Upper lobe of right lung (tissue), 1 donor: ENCODE measurements around the gene DENND6B. TPM values are rescaled to one million over a fixed set of nuclear protein-coding genes. Genes with fewer than 3 reads are reported as not detected.
"Not testable (repeated sequence)": the region's sequence is repeated elsewhere in the genome, so short reads cannot be mapped to it uniquely, and the experiment has no call there.

ENCODE experiments used
- ATAC-seq: fragments of 200-7000 bp; cut with Tn5 transposase; one replicate; pipeline ENCODE4 v1.9.1; 2020; ENCODE audit warnings: mild to moderate bottlenecking, moderate library complexity
- DNase-seq: peaks from one replicate; pipeline ENCODE4 v3.0.0-alpha.2; 2020
- H3K27ac ChIP-seq: fragments of 200-600 bp; one replicate; pipeline ENCODE4 v1.8.0; 2022
- H3K27me3 ChIP-seq: fragments of 200-600 bp; one replicate; pipeline ENCODE4 v1.8.0; 2022; ENCODE audit warnings: mild to moderate bottlenecking
- H3K36me3 ChIP-seq: fragments of 200-600 bp; one replicate; pipeline ENCODE4 v1.8.0; 2022
- H3K4me1 ChIP-seq: fragments of 200-600 bp; one replicate; pipeline ENCODE4 v1.8.0; 2022
- H3K4me3 ChIP-seq: fragments of 200-600 bp; one replicate; pipeline ENCODE4 v1.8.0; 2022; ENCODE audit warnings: mild to moderate bottlenecking
- H3K9me3 ChIP-seq: fragments of 200-600 bp; one replicate; pipeline ENCODE4 v1.8.0; 2022
- CTCF ChIP-seq: fragments of 200-600 bp; IDR thresholded peaks from one replicate; pipeline ENCODE4 v1.8.0; 2022; ENCODE audit warnings: antibody characterized with exemption
- intact Hi-C: fragments of 100-400 bp; cut with DNase I; formaldehyde crosslinking; loops from one replicate; pipeline ENCODE4 v1.11.0; 2022
- long read RNA-seq: library from polyadenylated mRNA; unstranded; transcript quantifications from one replicate; pipeline ENCODE4 v2.0.0, GENCODE V29; 2021
- total RNA-seq: library from RNA; stranded (reverse); fragmentation: NEBNext Ultra II Directional; extraction: Animal tissue kit (Norgen Biotek cat#: 25700); gene quantifications from one replicate; pipeline ENCODE4 v1.2.1, GENCODE V29; 2021
- donor health status: DM: no; HTN: yes; CAD: no; lungs with severe emphysema.

DENND6B gene
- 9.3 TPM for total RNA-seq
- long read RNA-seq, full-length matches to known transcripts: 5 of 38 reads
- long read RNA-seq, partial matches to known transcripts: 18 of 38 reads
- long read RNA-seq, other reads (novel, unspliced or antisense): 15 of 38 reads

- ATAC-seq (peak; percentile 97), DNase-seq (peak; percentile 92)
- Histone ChIP-seq H3K36me3 (no peaks in the 10 kb centered on the region), H3K4me3 (peak within 1 kb of the TSS; percentile 78), H3K27ac (peak within 1 kb of the TSS; percentile 98), H3K4me1 (peaks cover 10% of the 10 kb centered on the region), H3K9me3 (no peaks in the 10 kb centered on the region), H3K27me3 (no peaks in the 10 kb centered on the region)
- TF ChIP-seq CTCF: peak; percentile 46
- intact Hi-C loops: loop anchor here (10.0 kb wide), 1 partner anchor 52 kb away; the partner anchor contains the start of gene MAPK11
Observed at GRCh38 chr22:50326956-50327710, at the start of gene DENND6B. TSS of gene DENND6B (minus strand) at chr22:50327012. CDS start at chr22:50326988, 24 bp downstream.

- Histone ChIP-seq H3K36me3 (peaks cover 53% of the 10 kb centered on the region), H3K4me1 (no peaks in the 10 kb centered on the region), H3K9me3 (no peaks in the 10 kb centered on the region), H3K4me3 (no peak overlapping the region), H3K27ac (peak overlapping the region; percentile 58), H3K27me3 (no peaks in the 10 kb centered on the region)
- ATAC-seq: peak; percentile 73
- no peak for TF ChIP-seq CTCF
- intact Hi-C loops: no loop called here
- no peak for DNase-seq
Observed at GRCh38 chr22:50376085-50376651, 49.4 kb upstream of the DENND6B start.

GRCh38 chr22:50371101-50371648 lies 44.4 kb upstream of the DENND6B start:
- Histone ChIP-seq H3K4me3 (no peak overlapping the region), H3K36me3 (peaks cover 46% of the 10 kb centered on the region), H3K9me3 (no peaks in the 10 kb centered on the region), H3K4me1 (no peaks in the 10 kb centered on the region), H3K27me3 (no peaks in the 10 kb centered on the region), H3K27ac (no peak overlapping the region)
- no peak for TF ChIP-seq CTCF
- no peak for ATAC-seq
- intact Hi-C loops: no loop called here
- DNase-seq: no peak

GRCh38 chr22:50367778-50368500 lies 41.1 kb upstream of the DENND6B start:
- ATAC-seq (no peak), DNase-seq (no peak)
- Histone ChIP-seq H3K9me3 (no peaks in the 10 kb centered on the region), H3K4me1 (peaks cover 1% of the 10 kb centered on the region), H3K4me3 (no peak overlapping the region), H3K27me3 (no peaks in the 10 kb centered on the region), H3K36me3 (peaks cover 18% of the 10 kb centered on the region), H3K27ac (no peak overlapping the region)
- intact Hi-C loops: no loop called here
- no peak for TF ChIP-seq CTCF

GRCh38 chr22:50363803-50364194 lies 37.0 kb upstream of the DENND6B start:
- intact Hi-C loops, H3K4me1 ChIP-seq, H3K27ac ChIP-seq, H3K4me3 ChIP-seq, H3K9me3 ChIP-seq, ATAC-seq, H3K27me3 ChIP-seq, DNase-seq: not testable (repeated sequence)
- peaks cover 22% of the 10 kb centered on the region for H3K36me3 ChIP-seq
